Measurements from ENCODE around the gene GFPT2. TPM values are rescaled to one million over a fixed set of nuclear protein-coding genes. Genes with fewer than 3 reads are reported as not detected.

GFPT2 gene
- total and polyA plus RNA-seq, 2 of the 4 experiments (the other 2 are of a cell fraction): 20.3 to 20.8 TPM

- CTCF ChIA-PET: no interaction called here
- no peak overlapping the region for H3K56ac ChIP-seq (ENCODE audit: extremely low read depth, insufficient read depth, low read length)
- no TSS peak for BruUV-seq (replicated peaks)
Measured at GRCh38 chr5:180401229-180401907, 48.2 kb upstream of the GFPT2 start.

More at GRCh38 chr5:180401229-180401907, 48.2 kb upstream of the GFPT2 start:
- Histone ChIP-seq H3K9me1 (ENCODE audit: insufficient read depth, low read length) (no peaks in the 10 kb centered on the region), H3K23ac (ENCODE audit: low read depth, low read length) (no peak overlapping the region), H2BK15ac (ENCODE audit: low read depth, low read length) (no peak overlapping the region), H3K14ac (replicated peaks; ENCODE audit: low read depth, low read length) (no peak overlapping the region), H3K79me1 (ENCODE audit: low read depth in 1 of 2, low read length in 2 of 2) (no peaks in the 10 kb centered on the region), H3K9me3 (ENCODE audit: control insufficient read depth, insufficient read depth, low read length) (peaks cover 7% of the 10 kb centered on the region), H3K18ac (ENCODE audit: low read depth, low read length) (no peak overlapping the region), H2AFZ (replicated peaks; ENCODE audit: low read length, poor library complexity) (no peak overlapping the region), H4K91ac (ENCODE audit: insufficient read depth, low read depth, low read length) (no peak overlapping the region), H2AK5ac (ENCODE audit: low read depth, low read length) (no peak overlapping the region), H3K9ac (ENCODE audit: low read depth, low read length) (no peak overlapping the region), H3K4me3 (ENCODE audit: insufficient read depth, low read depth, low read length) (no peak overlapping the region), H2BK20ac (ENCODE audit: low read depth, low read length) (no peak overlapping the region), H4K8ac (ENCODE audit: low read depth in 2 of 2, low read length in 2 of 2) (no peak overlapping the region), H3K36me3 (ENCODE audit: control insufficient read depth, insufficient read depth, low read length) (no peaks in the 10 kb centered on the region), H2BK5ac (ENCODE audit: low read depth, low read length, poor library complexity, severe bottlenecking) (no peak overlapping the region), H3K27ac (ENCODE audit: insufficient read depth, low read length) (no peak overlapping the region), H2AK9ac (replicated peaks; ENCODE audit: low read depth, low read length, poor library complexity) (no peak overlapping the region), H4K20me1 (ENCODE audit: insufficient read depth, low read length) (no peaks in the 10 kb centered on the region), H4K5ac (ENCODE audit: low read depth, low read length) (no peak overlapping the region), H3K4ac (ENCODE audit: low read depth, low read length) (no peak overlapping the region), H3K4me1 (ENCODE audit: control insufficient read depth, insufficient read depth, low read length) (no peaks in the 10 kb centered on the region), H3K27me3 (ENCODE audit: control insufficient read depth, insufficient read depth, low read length) (no peaks in the 10 kb centered on the region), H3K4me2 (ENCODE audit: low read depth, low read length) (no peak overlapping the region), H2BK120ac (ENCODE audit: low read depth, low read length) (no peak overlapping the region)
- DNase-seq (no peak), ATAC-seq (ENCODE audit: low read depth) (no peak)
- TF ChIP-seq RFX5 (IDR thresholded peaks at IDR 0.05; ENCODE audit: low read depth, low read length) (no peak), SMC3 (IDR thresholded peaks at IDR 0.05; ENCODE audit: low read depth, low read length) (no peak), CHD1 (IDR thresholded peaks at IDR 0.05; ENCODE audit: low read depth, low read length) (no peak), FOS (IDR thresholded peaks at IDR 0.05; ENCODE audit: low read depth, low read length) (no peak), RAD21 (IDR thresholded peaks at IDR 0.05; ENCODE audit: low read length) (no peak), BHLHE40 (IDR thresholded peaks at IDR 0.05; ENCODE audit: low read depth, low read length) (no peak), MAFK (IDR thresholded peaks at IDR 0.05; ENCODE audit: low read depth, low read length) (no peak), CEBPB (IDR thresholded peaks at IDR 0.05; ENCODE audit: low read depth, low read length) (no peak), POLR2A (IDR thresholded peaks at IDR 0.05; ENCODE audit: low read depth, low read length) (no peak), MAZ (IDR thresholded peaks at IDR 0.05; ENCODE audit: borderline replicate concordance, low read depth, low read length) (no peak), MXI1 (IDR thresholded peaks at IDR 0.05; ENCODE audit: borderline replicate concordance, low read depth, low read length) (no peak), USF2 (IDR thresholded peaks at IDR 0.05; ENCODE audit: low read depth, low read length) (no peak), RCOR1 (IDR thresholded peaks at IDR 0.05; ENCODE audit: insufficient replicate concordance, low read length) (no peak), NFE2L2 (IDR thresholded peaks at IDR 0.05; ENCODE audit: low read depth, low read length) (no peak)
- TF ChIP-seq, protein P1, sequence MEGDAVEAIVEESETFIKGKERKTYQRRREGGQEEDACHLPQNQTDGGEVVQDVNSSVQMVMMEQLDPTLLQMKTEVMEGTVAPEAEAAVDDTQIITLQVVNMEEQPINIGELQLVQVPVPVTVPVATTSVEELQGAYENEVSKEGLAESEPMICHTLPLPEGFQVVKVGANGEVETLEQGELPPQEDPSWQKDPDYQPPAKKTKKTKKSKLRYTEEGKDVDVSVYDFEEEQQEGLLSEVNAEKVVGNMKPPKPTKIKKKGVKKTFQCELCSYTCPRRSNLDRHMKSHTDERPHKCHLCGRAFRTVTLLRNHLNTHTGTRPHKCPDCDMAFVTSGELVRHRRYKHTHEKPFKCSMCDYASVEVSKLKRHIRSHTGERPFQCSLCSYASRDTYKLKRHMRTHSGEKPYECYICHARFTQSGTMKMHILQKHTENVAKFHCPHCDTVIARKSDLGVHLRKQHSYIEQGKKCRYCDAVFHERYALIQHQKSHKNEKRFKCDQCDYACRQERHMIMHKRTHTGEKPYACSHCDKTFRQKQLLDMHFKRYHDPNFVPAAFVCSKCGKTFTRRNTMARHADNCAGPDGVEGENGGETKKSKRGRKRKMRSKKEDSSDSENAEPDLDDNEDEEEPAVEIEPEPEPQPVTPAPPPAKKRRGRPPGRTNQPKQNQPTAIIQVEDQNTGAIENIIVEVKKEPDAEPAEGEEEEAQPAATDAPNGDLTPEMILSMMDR (conservative IDR thresholded peaks at IDR 0.05; ENCODE audit: low read depth, low read length): no peak
- TF ChIP-seq, protein P2, sequence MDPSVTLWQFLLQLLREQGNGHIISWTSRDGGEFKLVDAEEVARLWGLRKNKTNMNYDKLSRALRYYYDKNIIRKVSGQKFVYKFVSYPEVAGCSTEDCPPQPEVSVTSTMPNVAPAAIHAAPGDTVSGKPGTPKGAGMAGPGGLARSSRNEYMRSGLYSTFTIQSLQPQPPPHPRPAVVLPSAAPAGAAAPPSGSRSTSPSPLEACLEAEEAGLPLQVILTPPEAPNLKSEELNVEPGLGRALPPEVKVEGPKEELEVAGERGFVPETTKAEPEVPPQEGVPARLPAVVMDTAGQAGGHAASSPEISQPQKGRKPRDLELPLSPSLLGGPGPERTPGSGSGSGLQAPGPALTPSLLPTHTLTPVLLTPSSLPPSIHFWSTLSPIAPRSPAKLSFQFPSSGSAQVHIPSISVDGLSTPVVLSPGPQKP (IDR thresholded peaks at IDR 0.05; ENCODE audit: borderline replicate concordance, low read depth, low read length): no peak
- 50% methylated on average over 7 of the region's 11 CpGs; no CpG with 5 or more reads in 1 of the 2 experiments for WGBS, 2 experiments (ENCODE audit: extremely low coverage in 2 of 2, insufficient read length in 1 of 2)
- in situ Hi-C loops (cut with MboI; ENCODE audit: low sequenced_read_pairs): no loop called here
- dilution Hi-C loops (cut with HindIII; ENCODE audit: low sequenced_read_pairs, unreplicated experiment): no loop called here
- intact Hi-C loops (cut with micrococcal nuclease): no loop called here
- POLR2A ChIA-PET (ENCODE audit: unreplicated experiment): no interaction called here

Data from IMR-90 (cell line).